GM18909 (cell line): ENCODE results near the gene RLF.
"Not testable (repeated sequence)": the region's sequence is repeated elsewhere in the genome, so short reads cannot be mapped to it uniquely, and the experiment has no call there.

Experiments
- ATAC-seq: cut with Tn5 transposase; IDR thresholded peaks from one replicate; pipeline ENCODE4 v1.9.1; 2021; ENCODE audit warnings: mild to moderate bottlenecking; ENCODE audit not compliant: unreplicated experiment, poor library complexity

Gene RLF

GRCh38 chr1:40167317-40167716, 6.1 kb downstream of the RLF start:
- no peak for ATAC-seq

DNA sequence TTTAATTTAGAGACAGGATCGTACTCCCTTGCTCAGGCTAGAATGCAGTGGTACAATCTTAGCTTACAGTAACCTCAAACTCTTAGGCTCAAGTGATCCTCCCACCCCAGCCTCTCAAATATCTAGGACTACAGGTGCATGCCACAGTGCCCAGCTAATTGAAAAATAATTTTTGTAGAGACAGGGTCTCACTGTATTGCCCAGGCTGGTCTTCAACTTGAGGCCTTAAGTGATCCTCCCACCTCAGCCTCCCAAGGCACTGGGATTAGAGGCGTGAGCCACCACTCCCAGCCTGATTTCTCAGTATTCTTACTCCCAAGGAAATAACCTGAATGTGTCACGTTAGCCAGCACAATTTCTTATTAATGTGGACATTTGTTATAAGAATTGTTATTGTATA, 9.8 kb downstream of the RLF start:
- no peak for ATAC-seq

- ATAC-seq, result no peak
Observed at GRCh38 chr1:40174788-40175187, 13.6 kb downstream of the RLF start.

DNA sequence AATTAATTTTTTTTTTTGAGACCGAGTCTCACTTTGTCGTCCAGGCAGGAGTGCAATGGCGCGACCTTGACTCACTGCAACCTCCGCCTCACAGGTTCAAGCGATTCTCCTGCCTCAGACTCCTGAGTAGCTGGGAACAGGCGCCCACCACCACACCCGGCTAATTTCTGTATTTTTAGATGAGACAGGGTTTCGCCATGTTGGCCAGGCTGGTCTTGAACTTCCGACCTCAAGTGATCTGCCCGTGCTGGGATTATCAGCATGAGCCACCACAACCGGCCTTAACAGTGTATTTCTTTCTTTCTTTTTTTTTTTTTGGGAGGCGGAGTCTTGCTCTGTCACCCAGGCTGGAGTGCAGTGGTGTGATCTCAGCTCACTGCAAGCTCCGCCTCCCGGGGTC, 15.8 kb downstream of the RLF start:
- ATAC-seq, result not testable (repeated sequence)

- ATAC-seq, result no peak
Observed at GRCh38 chr1:40178200-40178599, 17.0 kb downstream of the RLF start.

DNA sequence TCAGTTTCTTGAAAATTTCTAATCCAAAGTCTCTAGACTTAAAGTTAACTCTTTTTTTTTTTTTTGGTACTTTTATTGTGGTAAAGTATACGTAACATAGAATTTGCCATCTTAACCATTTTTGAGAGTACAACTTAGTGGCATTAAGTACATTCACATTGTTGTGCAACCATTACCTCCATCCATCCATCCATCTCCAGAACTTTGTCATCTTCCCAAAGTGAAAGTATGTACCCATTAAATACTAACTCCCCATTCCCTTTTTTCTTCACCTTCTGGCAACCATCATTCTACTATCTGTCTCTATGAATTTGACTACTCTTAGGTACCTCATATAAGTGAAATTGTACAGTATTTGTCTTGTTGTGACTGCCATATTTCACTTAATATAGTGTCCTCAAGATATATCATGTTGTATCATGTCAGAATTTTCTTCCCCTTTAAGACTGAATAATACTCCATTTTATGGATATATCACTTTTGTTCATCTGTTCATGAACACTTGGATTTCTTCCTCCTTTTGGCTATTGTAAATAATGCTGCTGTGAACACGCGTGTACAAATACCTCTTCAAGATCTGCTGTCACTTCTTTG, 18.4 kb downstream of the RLF start:
- no peak for ATAC-seq

DNA sequence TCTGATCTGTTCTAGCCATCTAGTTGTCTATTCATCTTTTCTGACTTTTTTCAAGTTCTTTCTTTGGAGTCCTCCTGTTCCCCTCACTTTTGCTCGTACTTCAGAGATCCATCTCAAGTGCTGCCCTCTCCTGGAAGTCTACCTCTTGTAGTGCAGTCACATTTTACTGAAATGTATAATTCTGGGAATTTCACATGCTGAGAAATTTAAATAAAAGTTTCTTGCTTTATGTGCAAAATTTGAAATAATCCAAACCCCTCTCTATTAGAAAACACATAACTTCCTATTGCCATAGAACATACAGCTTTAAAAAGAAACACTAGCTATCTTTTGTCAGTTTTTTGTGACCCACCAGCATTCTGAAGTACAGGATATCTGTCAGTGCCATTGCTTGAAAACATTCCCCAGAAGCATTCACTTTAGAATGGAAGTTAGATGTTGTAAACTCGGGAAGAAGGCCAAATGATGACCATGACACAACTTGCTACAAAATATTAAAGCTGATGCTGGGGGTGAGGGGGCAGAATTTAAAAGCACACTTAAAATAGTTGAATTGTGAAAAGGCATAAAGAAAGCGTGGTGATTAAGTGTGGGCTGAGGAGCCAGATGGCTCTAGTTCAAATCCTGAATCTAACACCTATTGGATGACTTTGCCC, 22.0 kb downstream of the RLF start:
- no peak for ATAC-seq

DNA sequence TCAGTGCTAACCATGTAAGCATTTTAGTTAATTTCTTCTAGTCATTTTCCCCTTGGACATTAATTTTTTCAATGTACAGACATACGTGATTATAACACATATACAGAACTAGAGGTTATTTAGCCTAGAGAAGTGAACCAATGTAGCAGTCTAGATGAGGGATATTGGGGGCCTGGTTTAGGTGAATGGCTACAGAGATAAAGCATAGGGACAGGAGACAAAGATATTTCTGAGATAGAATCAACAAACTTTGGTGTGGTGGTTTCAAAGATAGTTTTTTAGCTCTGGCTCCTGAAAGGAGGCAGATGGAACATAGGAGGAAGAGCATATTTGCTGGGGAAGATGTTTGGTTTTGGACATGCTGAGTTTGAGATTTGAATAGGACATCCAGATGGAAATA, 23.0 kb downstream of the RLF start:
- no peak for ATAC-seq

DNA sequence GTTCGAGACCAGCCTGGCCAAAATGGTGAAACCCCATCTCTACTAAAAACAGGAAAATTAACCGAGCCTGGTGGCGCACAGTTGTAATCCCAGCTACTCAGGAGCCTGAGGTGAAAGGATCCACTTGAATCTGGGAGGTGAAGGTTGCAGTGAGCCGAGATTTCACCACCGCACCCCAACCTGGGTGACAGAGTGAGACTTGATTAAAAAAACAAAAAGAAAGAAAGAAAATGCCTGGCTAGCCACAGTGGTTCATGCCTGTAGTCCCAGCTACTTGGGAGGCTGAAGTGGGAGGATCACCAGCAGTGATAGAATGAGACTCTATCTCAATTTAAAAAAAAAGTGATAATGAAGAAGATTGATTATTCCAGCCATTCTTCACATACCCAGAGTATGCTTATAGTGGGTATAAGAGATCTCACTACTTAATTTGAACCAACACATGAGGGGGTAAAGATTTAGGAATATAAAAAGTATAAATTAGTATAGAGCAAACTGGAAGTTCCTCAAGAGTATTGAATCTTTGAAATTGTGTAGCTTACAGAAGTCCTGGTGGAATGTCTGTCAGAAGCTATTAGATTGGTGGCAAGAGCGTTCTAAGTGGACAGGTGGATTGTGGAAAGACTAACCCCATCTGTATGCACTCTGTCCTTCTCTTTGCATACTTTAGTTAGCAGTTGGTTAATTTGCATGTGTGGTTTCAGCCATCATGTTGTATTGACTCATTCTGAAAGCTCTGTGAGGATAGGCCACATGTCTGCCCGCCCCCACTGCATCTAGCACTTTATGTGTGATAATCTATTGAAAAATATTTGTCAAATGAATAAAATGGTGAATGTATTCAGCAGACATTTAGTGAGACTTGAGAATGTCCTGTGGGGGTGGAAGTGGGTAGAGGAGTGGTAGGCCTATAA, 25.0 kb downstream of the RLF start:
- ATAC-seq, result peak; percentile 95

- ATAC-seq, result no peak
Observed at GRCh38 chr1:40187399-40187798, 26.2 kb downstream of the RLF start.

- not testable (repeated sequence) for ATAC-seq
Observed at GRCh38 chr1:40194639-40195038, 33.5 kb downstream of the RLF start.

- no peak for ATAC-seq
Observed at GRCh38 chr1:40197656-40198055, 36.5 kb downstream of the RLF start.

DNA sequence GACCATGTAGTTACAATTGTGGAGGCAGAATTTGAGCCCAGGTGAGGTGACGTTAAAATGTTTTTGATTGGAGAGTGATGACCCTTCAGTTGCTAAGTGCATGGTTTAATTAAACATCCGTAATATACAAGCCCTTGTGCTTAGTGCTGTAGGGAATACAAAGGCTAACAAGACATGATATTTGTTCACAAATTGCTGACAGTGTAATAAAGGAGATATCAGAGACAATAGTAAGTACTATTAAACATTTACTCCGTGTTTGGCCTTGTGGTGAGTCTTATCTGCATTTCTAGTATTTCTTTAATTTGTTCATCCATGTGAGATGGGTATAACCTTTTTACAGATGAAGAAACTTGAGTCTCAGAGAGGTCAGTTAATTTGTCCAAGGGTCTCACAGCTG, 37.9 kb downstream of the RLF start:
- no peak for ATAC-seq

- ATAC-seq, result no peak
Observed at GRCh38 chr1:40204856-40205255, 43.7 kb downstream of the RLF start.

- no peak for ATAC-seq
Observed at GRCh38 chr1:40210511-40211204, 49.5 kb downstream of the RLF start.

GRCh38 chr1:40218333-40218732, 57.1 kb downstream of the RLF start:
- no peak for ATAC-seq

- not testable (repeated sequence) for ATAC-seq
Observed at GRCh38 chr1:40221471-40221905, 60.3 kb downstream of the RLF start.

- no peak for ATAC-seq
Observed at GRCh38 chr1:40221977-40222772, 61.0 kb downstream of the RLF start.

- no peak for ATAC-seq
Observed at GRCh38 chr1:40224040-40224439, 62.9 kb downstream of the RLF start.

GRCh38 chr1:40226192-40226591, 65.0 kb downstream of the RLF start:
- ATAC-seq, result no peak
